Measurements from ENCODE around the gene PRDM16.

PRDM16 gene

GRCh38 chr1:3265835-3266805 is 197.1 kb downstream of the PRDM16 start:
- no peaks in the 10 kb centered on the region for H3K27me3 ChIP-seq (ENCODE audit: insufficient read depth, low read length, poor library complexity, severe bottlenecking)
- H3K9ac ChIP-seq (ENCODE audit: low read depth, low read length, poor library complexity, severe bottlenecking): no peak overlapping the region
- H3K9me2 ChIP-seq (replicated peaks; ENCODE audit: low read depth, low read length): no peaks in the 10 kb centered on the region
- no peaks in the 10 kb centered on the region for H3K9me3 ChIP-seq (ENCODE audit: insufficient read depth, low read depth, low read length)
- H2AFZ ChIP-seq (ENCODE audit: low read length): no peak overlapping the region
- no peaks in the 10 kb centered on the region for H3K36me3 ChIP-seq (ENCODE audit: insufficient read depth, low read length)
- no peaks in the 10 kb centered on the region for H3F3A ChIP-seq (ENCODE audit: low read depth)
- H3K4me2 ChIP-seq (ENCODE audit: low read depth, low read length, poor library complexity, severe bottlenecking): no peak overlapping the region
- no peaks in the 10 kb centered on the region for H4K20me1 ChIP-seq (ENCODE audit: insufficient read depth, low read length, poor library complexity, severe bottlenecking)
- no peak overlapping the region for H3K4me3 ChIP-seq (ENCODE audit: low read length, poor library complexity, severe bottlenecking)
- H3K79me2 ChIP-seq (ENCODE audit: insufficient read depth, low read length): no peaks in the 10 kb centered on the region
- TF ChIP-seq EZH2phosphoT487 (IDR thresholded peaks at IDR 0.05; ENCODE audit: borderline replicate concordance) (no peak), CTCF (conservative IDR thresholded peaks at IDR 0.05; ENCODE audit: low read length) (no peak)
- H3K4me1 ChIP-seq (ENCODE audit: insufficient read depth, low read length, poor library complexity, severe bottlenecking): no peaks in the 10 kb centered on the region

GRCh38 chr1:3266870-3267549 is 198.0 kb downstream of the PRDM16 start:
- Histone ChIP-seq H3F3A (ENCODE audit: low read depth) (no peaks in the 10 kb centered on the region), H3K9me2 (replicated peaks; ENCODE audit: low read depth, low read length) (no peaks in the 10 kb centered on the region), H3K27me3 (ENCODE audit: insufficient read depth, low read length, poor library complexity, severe bottlenecking) (no peaks in the 10 kb centered on the region), H3K4me1 (ENCODE audit: insufficient read depth, low read length, poor library complexity, severe bottlenecking) (no peaks in the 10 kb centered on the region), H3K36me3 (ENCODE audit: insufficient read depth, low read length) (no peaks in the 10 kb centered on the region), H3K9me3 (ENCODE audit: insufficient read depth, low read depth, low read length) (no peaks in the 10 kb centered on the region), H3K4me2 (ENCODE audit: low read depth, low read length, poor library complexity, severe bottlenecking) (no peak overlapping the region), H3K9ac (ENCODE audit: low read depth, low read length, poor library complexity, severe bottlenecking) (no peak overlapping the region), H4K20me1 (ENCODE audit: insufficient read depth, low read length, poor library complexity, severe bottlenecking) (no peaks in the 10 kb centered on the region), H3K79me2 (ENCODE audit: insufficient read depth, low read length) (no peaks in the 10 kb centered on the region), H2AFZ (ENCODE audit: low read length) (no peak overlapping the region), H3K4me3 (ENCODE audit: low read length, poor library complexity, severe bottlenecking) (no peak overlapping the region)
- TF ChIP-seq EZH2phosphoT487 (IDR thresholded peaks at IDR 0.05; ENCODE audit: borderline replicate concordance): no peak
- no peak for TF ChIP-seq CTCF (conservative IDR thresholded peaks at IDR 0.05; ENCODE audit: low read length)

GRCh38 chr1:3267550-3268270 is 198.7 kb downstream of the PRDM16 start:
- no peaks in the 10 kb centered on the region for H3K27me3 ChIP-seq (ENCODE audit: insufficient read depth, low read length, poor library complexity, severe bottlenecking)
- H3K9me2 ChIP-seq (replicated peaks; ENCODE audit: low read depth, low read length): no peaks in the 10 kb centered on the region
- no peaks in the 10 kb centered on the region for H3K79me2 ChIP-seq (ENCODE audit: insufficient read depth, low read length)
- H3F3A ChIP-seq (ENCODE audit: low read depth): no peaks in the 10 kb centered on the region
- no peak overlapping the region for H2AFZ ChIP-seq (ENCODE audit: low read length)
- no peak overlapping the region for H3K4me2 ChIP-seq (ENCODE audit: low read depth, low read length, poor library complexity, severe bottlenecking)
- no peak overlapping the region for H3K4me3 ChIP-seq (ENCODE audit: low read length, poor library complexity, severe bottlenecking)
- H3K9ac ChIP-seq (ENCODE audit: low read depth, low read length, poor library complexity, severe bottlenecking): no peak overlapping the region
- H4K20me1 ChIP-seq (ENCODE audit: insufficient read depth, low read length, poor library complexity, severe bottlenecking): no peaks in the 10 kb centered on the region
- no peak for TF ChIP-seq EZH2phosphoT487 (IDR thresholded peaks at IDR 0.05; ENCODE audit: borderline replicate concordance)
- no peaks in the 10 kb centered on the region for H3K4me1 ChIP-seq (ENCODE audit: insufficient read depth, low read length, poor library complexity, severe bottlenecking)
- H3K36me3 ChIP-seq (ENCODE audit: insufficient read depth, low read length): no peaks in the 10 kb centered on the region
- no peaks in the 10 kb centered on the region for H3K9me3 ChIP-seq (ENCODE audit: insufficient read depth, low read depth, low read length)
